ENCODE data around the gene IKBKE.

DNA sequence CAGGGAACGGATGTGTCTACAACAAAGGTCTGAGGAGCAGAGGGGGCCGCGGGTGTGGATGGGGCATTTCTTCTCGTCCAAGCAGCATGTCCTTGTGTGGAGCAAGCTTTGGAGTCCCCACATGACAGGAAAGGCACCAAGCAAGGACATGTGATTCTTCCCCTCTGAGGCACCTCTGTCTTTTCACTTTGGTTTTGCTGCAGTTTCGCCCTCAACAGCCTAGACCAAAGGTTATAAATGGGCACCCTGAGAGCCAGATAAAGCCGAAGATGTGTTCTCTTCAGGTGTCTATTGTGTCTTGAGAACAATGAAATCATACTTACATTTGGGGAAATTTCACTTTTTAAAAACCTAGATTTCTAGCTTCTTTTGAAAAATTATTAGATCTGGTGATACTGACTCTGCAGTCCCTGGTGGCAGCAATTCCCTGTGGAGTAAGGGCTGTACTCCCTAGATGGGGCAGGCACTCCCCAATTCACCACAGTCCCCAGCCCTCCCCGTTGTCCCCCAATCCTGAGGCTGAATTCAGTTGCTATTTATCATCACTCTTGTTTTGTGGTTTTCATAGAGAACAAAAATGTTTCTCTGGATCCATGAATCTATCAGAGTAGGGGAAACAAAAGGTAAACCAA is 28.8 kb upstream of the IKBKE start:
- TF ChIP-seq TAF1 (IDR thresholded peaks at IDR 0.05; ENCODE audit: borderline replicate concordance, low read depth, low read length) (no peak), POLR2A (IDR thresholded peaks at IDR 0.05; ENCODE audit: low read depth, low read length) (no peak), POLR2AphosphoS5 (IDR thresholded peaks at IDR 0.05; ENCODE audit: low read depth, low read length) (no peak)
